Astrocyte of the spinal cord (primary cell): ENCODE results near the gene CABP1.

Source experiments
- DNase-seq: peaks from one replicate; pipeline ENCODE4 v3.0.0; 2011; ENCODE audit warnings: low read depth, low spot score
- H3K4me3 ChIP-seq: 2 replicates; pipeline ENCODE4 v1.5.1; 2011; ENCODE audit warnings: low read depth, mild to moderate bottlenecking, low read length, moderate library complexity
- CTCF ChIP-seq: IDR thresholded peaks from 2 replicates; pipeline ENCODE4 v1.5.1; 2012; ENCODE audit warnings: low read depth, mild to moderate bottlenecking, low read length, inconsistent platforms
- in situ Hi-C: cut with HindIII; loops from 2 replicates; pipeline ENCODE4 v1.10.0; 2017; ENCODE audit warnings: low sequenced_read_pairs

CABP1 gene

GRCh38 chr12:120639771-120640721 is at the start of gene CABP1:
TSS of gene CABP1 (plus strand) at chr12:120640626. CDS start at chr12:120640686, 60 bp downstream.
- TF ChIP-seq CTCF = no peak
- no peak within 1 kb of the TSS for H3K4me3 ChIP-seq
- in situ Hi-C loops = no loop called here
- DNase-seq = no peak

- no peak for TF ChIP-seq CTCF
- in situ Hi-C loops = no loop called here
- no peak overlapping the region for H3K4me3 ChIP-seq
- no peak for DNase-seq
Measured at GRCh38 chr12:120590741-120591407, 49.6 kb upstream of the CABP1 start.

GRCh38 chr12:120592121-120593049 is 48.0 kb upstream of the CABP1 start:
- no peak for DNase-seq
- TF ChIP-seq CTCF = no peak

GRCh38 chr12:120596901-120597300 is 43.5 kb upstream of the CABP1 start:
- no peak overlapping the region for H3K4me3 ChIP-seq
- TF ChIP-seq CTCF = no peak
- DNase-seq = no peak
- in situ Hi-C loops = no loop called here

More at GRCh38 chr12:120592121-120593049, 48.0 kb upstream of the CABP1 start:
- in situ Hi-C loops = no loop called here
- H3K4me3 ChIP-seq = no peak overlapping the region

- DNase-seq = no peak
- in situ Hi-C loops = no loop called here
- H3K4me3 ChIP-seq = no peak overlapping the region
- no peak for TF ChIP-seq CTCF
Measured at GRCh38 chr12:120597861-120598260, 42.6 kb upstream of the CABP1 start.
